Tibial artery (tissue), 4 donors: ENCODE measurements around the gene ACOT8.

Experiments
- DNase-seq, 2 donors: peaks; one replicate each; pipeline ENCODE4 v3.0.0-alpha.2; 2019
- H3K27ac ChIP-seq, 2 donors: fragments of 200-600 bp; sonication (generic) in 1 of 2; 1 replicate in 1 of 2; 2 replicates in 1 of 2; pipeline ENCODE4 v1.5.1; 2018 to 2019; ENCODE audit warnings: mild to moderate bottlenecking in 1 of 2
- H3K27me3 ChIP-seq, 2 donors: fragments of 200-600 bp; sonication (generic) in 1 of 2; one replicate each; pipeline versions ENCODE4 v1.5.1 to v1.6.0; 2016 to 2019
- H3K36me3 ChIP-seq, 3 donors: fragments of 200-600 bp; sonication (generic) in 2 of 3; one replicate each; pipeline ENCODE4 v1.5.1; 2016 to 2019; ENCODE audit warnings: mild to moderate bottlenecking in 2 of 3
- H3K4me1 ChIP-seq, 4 donors: fragments of 200-600 bp; sonication (generic) in 2 of 4; 1 replicate in 3 of 4; 2 replicates in 1 of 4; pipeline ENCODE4 v1.5.1; 2016 to 2019
- H3K4me3 ChIP-seq, 2 donors: fragments of 200-600 bp; sonication (generic) in 1 of 2; 1 replicate in 1 of 2; 2 replicates in 1 of 2; pipeline ENCODE4 v1.5.1; 2018 to 2019; ENCODE audit warnings: mild to moderate bottlenecking in 2 of 2
- H3K9me3 ChIP-seq, 3 donors: fragments of 200-600 bp; sonication (generic) in 1 of 3; one replicate each; pipeline ENCODE4 v1.5.1; 2016 to 2019
- CTCF ChIP-seq, 2 experiments: fragments of 200-600 bp in 1 of 2; fragments of 450-650 bp in 1 of 2; IDR thresholded peaks; one replicate each; pipeline ENCODE4 v1.5.1; 2017 to 2019; ENCODE audit warnings: antibody characterized with exemption in 2 of 2, mild to moderate bottlenecking in 1 of 2, moderate library complexity in 1 of 2
- intact Hi-C: fragments of 100-400 bp; cut with DNase I; formaldehyde crosslinking; loops from one replicate; pipeline ENCODE4 v1.15.0; 2023; ENCODE audit warnings: low total_unique reads

The ACOT8 gene

GRCh38 chr20:45813489-45813888 is 43.7 kb downstream of the ACOT8 start:
- H3K4me1 ChIP-seq: peaks cover 0 to 34% (median 19%) of the 10 kb centered on the region in 4 donors
- intact Hi-C loops: no loop called here
- H3K9me3 ChIP-seq: no peaks in the 10 kb centered on the region
- H3K27ac ChIP-seq: no peak overlapping the region
- H3K36me3 ChIP-seq: peaks cover 17 to 28% (median 28%) of the 10 kb centered on the region in 3 donors
- H3K27me3 ChIP-seq: no peaks in the 10 kb centered on the region
- H3K4me3 ChIP-seq: no peak overlapping the region
- DNase-seq: no peak
- no peak for TF ChIP-seq CTCF (IDR thresholded peaks at IDR 0.05)

- Histone ChIP-seq H3K27ac (no peak overlapping the region), H3K9me3 (no peaks in the 10 kb centered on the region), H3K27me3 (no peaks in the 10 kb centered on the region), H3K4me1 (peaks cover 0 to 28% (median 16%) of the 10 kb centered on the region in 4 donors), H3K36me3 (peaks cover 18 to 33% (median 33%) of the 10 kb centered on the region in 3 donors), H3K4me3 (peak overlapping the region; percentile 45 to 59)
- TF ChIP-seq CTCF (IDR thresholded peaks at IDR 0.05): no peak
- intact Hi-C loops: no loop called here
- DNase-seq: no peak
Observed at GRCh38 chr20:45813006-45813340, 44.2 kb downstream of the ACOT8 start.

GRCh38 chr20:45812157-45813005 is 44.8 kb downstream of the ACOT8 start, which contains the start of gene UBE2C:
UBE2C (plus strand) TSS chr20:45812644; CDS start chr20:45812696, 52 bp downstream.
- peaks cover 24 to 39% (median 39%) of the 10 kb centered on the region in 3 donors for H3K36me3 ChIP-seq
- peak within 1 kb of the TSS; percentile 45 to 59 for H3K4me3 ChIP-seq
- DNase-seq: peak; percentile 98 to 99
- intact Hi-C loops: no loop called here
- peak in 1 of 2 experiments; percentile 24 for TF ChIP-seq CTCF (IDR thresholded peaks at IDR 0.05)
- H3K27me3 ChIP-seq: no peaks in the 10 kb centered on the region
- H3K9me3 ChIP-seq: no peaks in the 10 kb centered on the region
- H3K4me1 ChIP-seq: peaks cover 0 to 22% (median 11%) of the 10 kb centered on the region in 4 donors
- H3K27ac ChIP-seq: peak within 1 kb of the TSS; percentile 32 to 59

GRCh38 chr20:45810191-45810970 is 46.8 kb downstream of the ACOT8 start:
- TF ChIP-seq CTCF (IDR thresholded peaks at IDR 0.05): no peak
- intact Hi-C loops: no loop called here
- no peak for DNase-seq
- H3K36me3 ChIP-seq: peaks cover 40 to 59% (median 59%) of the 10 kb centered on the region in 3 donors
- no peaks in the 10 kb centered on the region for H3K9me3 ChIP-seq
- H3K27ac ChIP-seq: no peak overlapping the region
- peaks cover 0 to 13% (median 7%) of the 10 kb centered on the region in 4 donors for H3K4me1 ChIP-seq
- no peak overlapping the region for H3K4me3 ChIP-seq
- no peaks in the 10 kb centered on the region for H3K27me3 ChIP-seq

GRCh38 chr20:45801851-45802250 is 55.3 kb downstream of the ACOT8 start:
- Histone ChIP-seq H3K36me3 (peaks cover 57 to 64% (median 61%) of the 10 kb centered on the region in 3 donors), H3K27me3 (no peaks in the 10 kb centered on the region), H3K4me3 (no peak overlapping the region), H3K4me1 (no peaks in the 10 kb centered on the region), H3K27ac (no peak overlapping the region), H3K9me3 (no peaks in the 10 kb centered on the region)
- no peak for DNase-seq
- no peak for TF ChIP-seq CTCF (IDR thresholded peaks at IDR 0.05)
- intact Hi-C loops: no loop called here
